Measurements from ENCODE around the gene DACT1.

Gene DACT1

DNA sequence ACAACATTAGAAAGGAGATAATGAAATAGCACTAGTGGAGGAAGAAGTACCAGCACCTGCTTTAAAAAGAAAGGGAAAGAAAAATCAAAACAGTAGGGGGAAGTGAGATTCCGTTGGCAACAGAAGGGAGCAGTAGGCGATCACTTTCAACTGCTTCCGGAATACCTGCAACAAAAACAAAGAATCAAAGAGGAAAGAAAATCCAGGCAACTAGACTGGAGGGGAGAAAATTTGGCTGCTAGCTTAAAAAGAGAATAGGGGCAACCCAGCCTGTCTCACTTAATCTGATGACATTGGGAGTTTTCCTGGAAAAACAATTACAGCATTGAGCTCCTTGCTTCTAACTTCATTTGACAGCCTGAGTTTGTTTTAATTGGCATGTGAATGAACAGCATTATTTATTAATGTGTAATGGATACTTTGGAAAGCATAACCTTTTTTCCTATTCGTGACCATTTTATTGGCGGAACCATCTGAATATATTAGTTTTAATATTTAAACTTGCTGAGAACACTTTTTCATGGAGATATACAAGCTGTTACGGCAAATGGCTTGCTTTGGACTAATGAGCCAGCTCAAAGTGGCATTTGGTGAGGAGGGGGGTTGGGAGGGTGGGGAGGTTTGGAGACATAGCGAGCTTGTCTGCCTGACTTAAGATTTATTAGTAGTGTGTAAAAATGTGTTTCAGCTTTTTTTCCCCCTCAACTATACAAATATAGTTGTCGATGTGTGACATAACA is 2.5 kb upstream of the DACT1 start:
- DNase-seq = peak; percentile 66

DNA sequence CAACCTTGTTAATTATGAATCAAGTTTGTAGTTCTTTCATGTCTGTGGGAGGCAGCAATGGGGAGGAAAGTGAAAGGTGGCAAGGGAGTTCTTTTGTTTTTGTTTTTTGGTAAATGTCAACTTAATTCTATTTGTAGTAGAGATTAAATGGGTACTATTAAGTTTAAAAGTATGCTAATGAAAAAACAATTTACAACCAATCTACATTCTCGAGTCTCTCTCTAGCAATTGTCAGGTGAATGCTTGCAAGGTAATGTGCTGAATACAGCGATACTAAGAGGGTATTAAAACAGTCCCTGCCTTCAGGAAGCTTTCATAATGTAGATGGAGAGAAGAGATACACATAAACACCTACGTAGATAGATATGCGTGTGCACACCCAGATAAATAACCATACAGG is 1.6 kb upstream of the DACT1 start:
- no peak for DNase-seq

DNA sequence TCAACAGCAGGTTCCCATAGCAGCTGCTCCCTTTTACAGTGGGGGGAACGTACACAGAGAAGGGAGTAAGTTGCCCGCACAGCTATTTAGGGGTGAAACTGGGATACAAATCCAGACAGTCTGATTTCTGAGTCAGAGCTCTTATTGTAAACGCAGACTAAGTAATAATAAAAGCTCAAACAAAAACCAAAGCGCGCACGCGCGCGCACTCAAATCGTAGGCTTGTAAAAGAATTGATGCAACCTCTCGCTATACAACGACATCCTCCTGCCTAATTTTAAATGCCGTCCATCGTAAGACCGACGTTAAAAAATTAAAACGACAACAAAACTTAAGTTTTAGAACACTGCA is 747 bp upstream of the DACT1 start:
- DNase-seq = no peak

DNA sequence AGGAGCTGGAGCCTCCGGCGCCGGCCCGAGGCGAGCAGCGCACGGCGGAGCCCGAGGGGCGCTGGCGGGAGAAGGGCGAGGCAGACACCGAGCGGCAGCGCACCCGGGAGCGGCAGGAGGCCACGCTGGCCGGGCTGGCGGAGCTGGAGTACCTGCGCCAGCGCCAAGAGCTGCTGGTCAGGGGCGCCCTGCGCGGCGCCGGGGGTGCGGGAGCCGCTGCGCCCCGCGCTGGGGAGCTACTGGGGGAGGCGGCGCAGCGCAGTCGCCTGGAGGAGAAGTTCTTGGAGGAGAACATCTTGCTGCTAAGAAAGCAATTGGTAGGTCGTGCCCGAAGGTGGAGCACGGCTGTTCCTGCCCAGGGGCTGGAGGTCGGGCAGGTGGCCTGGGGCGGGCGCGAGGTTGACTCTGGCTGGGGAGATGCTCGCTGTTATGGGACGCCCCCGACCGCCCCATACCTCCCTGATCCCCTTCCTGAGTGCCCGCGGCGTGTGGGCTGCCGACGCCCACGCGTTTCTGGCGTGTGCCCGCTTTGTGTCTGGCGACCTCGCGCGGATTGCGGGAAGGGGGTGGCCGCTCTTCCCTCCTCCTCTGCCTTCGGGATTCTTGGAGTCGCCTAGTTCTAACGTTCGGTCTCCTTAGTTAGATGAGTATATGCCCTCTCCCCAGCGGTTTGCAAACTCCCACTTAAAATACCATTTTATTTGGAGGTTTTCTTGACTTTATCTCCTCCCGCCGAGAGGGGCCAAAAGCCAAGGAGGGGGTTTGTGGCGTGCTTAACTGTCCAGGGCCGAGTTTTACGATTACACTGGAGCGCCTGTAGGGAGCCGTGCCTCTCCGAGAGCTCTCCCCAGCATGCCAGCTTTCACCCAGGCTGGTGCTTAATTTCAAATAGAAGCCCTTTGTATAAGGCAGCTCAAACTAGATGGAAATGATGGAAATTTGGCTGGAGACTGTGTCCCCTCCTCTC is 752 bp downstream of the DACT1 start:
- DNase-seq = peak; percentile 73

DNA sequence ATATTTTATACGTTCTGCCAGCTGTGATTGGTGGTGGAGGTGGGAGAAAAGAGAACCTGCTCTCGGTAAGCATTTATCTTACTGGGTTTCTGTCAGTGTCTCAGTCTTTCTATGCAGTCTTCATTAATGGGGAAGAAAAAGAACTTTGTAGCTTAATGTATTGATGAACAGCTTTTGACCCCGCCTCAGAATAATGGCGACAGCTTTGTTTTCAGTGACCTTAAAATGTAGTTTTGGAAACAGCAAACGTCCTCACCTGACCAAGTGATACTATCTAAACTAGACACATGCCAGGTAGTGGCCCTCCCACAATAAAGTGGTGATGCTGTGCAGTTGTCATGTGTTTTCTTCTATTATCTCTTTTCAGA is 1.4 kb downstream of the DACT1 start:
- no peak for DNase-seq

DNA sequence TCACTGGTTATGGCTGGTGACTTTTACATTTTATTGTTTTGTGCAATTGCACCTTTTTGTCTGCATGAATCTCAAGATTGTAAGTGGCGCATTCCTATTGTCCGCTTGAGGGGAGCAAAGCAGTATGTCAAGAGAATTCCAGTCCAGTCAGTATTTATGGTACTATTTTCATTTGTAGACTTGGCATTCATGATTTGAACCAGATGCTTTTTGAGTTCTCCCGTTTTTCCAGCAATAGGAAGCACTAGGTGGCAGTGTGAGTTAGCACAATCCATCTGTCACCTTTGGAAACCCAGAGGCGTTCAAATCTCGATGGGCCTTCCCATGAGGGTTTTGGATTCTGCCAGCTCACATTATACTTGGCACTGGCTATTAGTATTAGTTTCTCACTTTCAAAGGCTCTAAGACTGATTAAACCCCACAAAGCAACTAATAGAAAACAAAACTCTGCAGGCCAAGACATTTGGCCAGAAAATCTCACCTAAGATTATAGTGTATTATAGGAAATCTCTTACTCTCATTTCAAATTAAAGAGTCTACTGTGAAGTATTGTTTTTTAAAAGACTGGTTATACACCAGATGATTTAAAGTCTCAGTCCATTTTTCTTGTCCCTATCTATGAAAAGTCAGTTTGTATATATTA is 2.2 kb downstream of the DACT1 start:
- DNase-seq = peak; percentile 68

DNA sequence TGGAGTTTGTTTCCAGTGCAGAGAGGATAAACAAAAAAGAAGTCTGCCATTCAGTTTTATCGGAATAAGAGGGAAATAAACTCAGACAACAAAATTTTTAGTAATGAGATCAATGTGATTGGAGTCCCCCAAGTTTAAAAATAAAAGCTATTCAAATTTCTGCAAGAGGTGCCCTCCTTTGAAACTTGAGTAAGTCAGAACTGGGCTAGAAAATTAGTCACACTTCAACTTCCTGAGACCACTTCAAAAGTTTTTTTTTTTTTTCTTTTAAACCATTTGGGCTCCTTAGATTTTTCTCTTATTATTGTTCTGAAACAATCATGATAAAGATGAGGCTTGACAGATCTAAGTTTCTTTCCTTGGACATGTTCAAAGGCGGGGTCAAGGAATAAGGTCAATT is 3.2 kb downstream of the DACT1 start:
- no peak for DNase-seq

DNA sequence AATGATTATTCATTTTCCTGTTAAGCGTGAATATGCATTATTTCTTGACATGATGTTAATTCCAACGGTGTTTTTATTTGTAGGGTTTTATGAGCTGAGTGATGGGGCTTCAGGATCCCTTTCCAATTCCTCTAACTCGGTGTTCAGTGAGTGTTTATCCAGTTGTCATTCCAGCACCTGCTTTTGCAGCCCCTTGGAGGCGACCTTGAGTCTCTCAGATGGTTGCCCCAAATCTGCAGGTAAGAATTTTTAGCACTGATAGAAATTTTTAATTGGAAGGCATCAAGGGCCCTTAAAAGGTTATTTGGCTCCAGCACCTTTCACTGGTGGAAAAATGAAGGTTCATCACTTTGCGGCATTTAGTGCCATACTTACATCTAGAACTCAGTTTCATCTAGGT is 3.7 kb downstream of the DACT1 start:
- no peak for DNase-seq

DNA sequence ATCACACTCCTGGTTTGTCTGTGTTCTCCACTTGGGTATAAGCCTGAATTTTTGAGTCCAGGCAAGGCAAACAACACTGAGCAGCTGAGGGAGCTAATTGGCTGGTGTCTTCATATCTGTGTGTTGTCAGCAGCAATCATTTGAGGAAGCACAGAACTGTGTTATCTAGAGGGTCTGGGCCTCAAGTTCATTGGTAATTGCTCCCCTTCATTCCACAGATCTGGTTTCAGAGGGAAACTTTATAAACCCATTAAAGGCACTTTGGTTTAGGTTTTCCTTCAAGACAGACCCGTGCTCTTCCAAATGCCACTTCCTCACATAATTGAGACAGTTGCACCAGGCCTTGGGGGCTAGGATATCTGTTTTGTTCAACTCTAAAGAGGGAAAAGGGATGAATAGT is 5.6 kb downstream of the DACT1 start:
- no peak for DNase-seq

DNA sequence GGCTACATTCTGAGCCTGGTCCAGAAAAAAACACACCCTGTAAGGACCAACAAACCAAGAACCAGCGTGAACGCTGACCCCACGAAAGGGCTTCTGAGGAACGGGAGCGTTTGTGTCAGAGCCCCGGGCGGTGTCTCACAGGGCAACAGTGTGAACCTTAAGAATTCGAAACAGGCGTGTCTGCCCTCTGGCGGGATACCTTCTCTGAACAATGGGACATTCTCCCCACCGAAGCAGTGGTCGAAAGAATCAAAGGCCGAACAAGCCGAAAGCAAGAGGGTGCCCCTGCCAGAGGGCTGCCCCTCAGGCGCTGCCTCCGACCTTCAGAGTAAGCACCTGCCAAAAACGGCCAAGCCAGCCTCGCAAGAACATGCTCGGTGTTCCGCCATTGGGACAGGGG is 7.9 kb downstream of the DACT1 start:
- DNase-seq = no peak

DNA sequence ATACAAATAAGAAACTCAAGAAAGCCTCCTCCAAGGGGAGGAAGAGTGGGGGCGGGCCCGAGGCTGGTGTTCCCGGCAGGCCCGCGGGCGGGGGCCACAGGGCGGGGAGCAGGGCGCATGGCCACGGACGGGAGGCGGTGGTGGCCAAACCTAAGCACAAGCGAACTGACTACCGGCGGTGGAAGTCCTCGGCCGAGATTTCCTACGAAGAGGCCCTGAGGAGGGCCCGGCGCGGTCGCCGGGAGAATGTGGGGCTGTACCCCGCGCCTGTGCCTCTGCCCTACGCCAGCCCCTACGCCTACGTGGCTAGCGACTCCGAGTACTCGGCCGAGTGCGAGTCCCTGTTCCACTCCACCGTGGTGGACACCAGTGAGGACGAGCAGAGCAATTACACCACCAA is 8.7 kb downstream of the DACT1 start:
- DNase-seq = no peak

DNA sequence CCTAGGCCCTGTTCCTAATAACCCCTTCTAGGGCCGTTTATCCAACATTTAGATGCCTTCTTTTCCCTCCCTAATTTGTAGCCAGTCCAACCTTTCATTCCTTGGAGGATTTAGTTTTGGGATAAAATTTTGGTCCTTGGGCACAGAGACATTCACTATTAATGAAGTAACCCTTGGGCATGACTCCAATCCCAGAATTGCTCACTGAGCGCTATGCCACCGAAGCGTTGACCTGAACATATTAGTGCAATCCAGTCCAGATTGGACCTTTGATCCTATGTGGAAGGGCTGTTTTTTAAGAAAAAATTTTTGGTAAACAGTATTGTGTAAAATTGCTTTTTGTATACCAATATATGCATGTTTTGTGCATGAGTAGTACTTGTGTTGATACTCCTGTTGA is 10.0 kb downstream of the DACT1 start:
- DNase-seq = no peak

DNA sequence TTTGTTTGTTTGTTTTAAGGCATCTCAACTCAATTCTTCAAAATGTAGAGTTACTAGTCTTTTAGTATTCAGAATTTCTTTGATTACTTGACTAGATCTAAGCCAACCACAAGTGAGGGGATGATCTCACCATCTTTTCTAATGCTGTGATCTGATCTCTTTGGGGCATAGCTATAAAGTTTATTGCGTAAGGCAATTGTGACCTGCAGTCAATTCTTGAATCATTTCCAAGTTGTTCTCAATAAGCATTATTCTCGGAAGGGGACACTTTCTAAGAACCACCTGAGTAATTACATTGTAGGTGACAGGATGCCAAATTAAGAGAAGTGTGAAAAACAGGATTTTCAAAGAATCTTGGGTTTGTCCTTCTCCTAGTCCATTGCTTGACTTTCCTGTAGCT is 13.1 kb downstream of the DACT1 start:
- no peak for DNase-seq

DNA sequence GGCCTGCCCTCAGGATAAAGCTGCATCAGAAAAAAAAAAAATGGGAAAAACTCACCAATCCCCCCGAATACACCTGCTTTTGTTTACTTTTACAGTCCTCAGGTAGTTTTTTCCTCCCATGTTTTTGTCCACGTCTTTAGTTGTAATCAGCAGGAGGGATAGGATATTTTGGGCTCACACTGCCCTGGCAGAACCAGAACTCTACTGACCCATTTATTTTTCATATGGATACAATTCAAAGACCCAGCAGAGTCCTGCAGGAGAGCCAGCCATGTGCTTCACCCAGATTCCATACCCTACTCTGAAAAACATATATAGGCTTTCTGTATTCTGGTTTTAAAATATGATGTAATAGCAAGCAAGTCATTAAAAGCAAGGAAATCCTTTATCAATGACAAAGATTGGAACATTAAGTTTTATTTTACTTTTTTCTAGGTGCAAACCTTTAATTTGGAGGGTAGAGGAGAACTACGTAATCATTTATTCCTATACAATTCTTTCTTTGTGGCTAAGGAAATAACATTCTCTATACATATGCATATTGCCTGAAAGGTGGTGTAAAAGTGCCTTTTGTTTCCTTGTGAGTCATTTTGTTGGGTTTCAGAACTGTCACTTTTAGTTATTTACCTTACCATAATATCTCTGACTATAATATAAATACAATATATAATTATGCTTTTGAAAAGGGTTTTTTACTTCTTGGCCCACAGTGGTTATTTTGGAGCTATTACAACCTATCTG is 19.1 kb downstream of the DACT1 start:
- no peak for DNase-seq

DNA sequence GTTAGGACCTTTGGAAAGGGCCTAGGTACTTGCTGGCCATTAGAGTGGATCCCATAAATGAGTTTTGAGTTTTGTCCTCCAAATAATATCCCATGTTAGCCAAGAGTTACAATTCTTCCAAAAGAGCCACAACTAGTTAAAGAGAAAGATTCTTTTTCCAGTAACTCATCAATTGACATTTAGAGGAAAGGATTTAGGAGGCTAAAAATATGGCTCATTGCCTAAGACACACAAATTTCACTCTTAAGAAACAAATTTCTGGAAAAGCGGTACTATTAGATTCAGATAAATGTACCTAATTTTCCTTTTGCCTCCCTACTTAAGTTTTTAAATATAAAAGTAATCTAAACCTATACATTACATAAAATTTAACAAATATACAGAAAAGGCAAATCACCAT is 21.3 kb downstream of the DACT1 start:
- DNase-seq = no peak

DNA sequence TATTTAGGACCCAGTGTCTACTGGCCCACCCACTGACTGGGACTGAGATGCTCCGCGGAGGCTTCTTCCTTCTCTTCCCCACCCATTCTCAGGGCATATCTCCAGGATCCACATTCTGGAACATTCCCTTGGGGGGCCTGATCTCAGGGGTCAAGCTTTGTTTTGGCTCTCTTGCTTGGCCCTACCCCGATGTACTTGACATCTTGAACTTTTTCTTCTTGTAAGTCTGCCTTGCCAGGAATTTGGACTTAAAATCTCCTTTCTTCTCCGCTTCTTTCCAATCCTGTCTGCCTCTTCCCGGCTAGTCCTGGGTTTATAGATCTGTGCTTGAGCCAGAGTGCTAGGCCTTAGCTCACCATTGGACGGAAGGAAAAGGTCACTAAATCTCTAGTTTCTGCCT is 22.1 kb downstream of the DACT1 start:
- DNase-seq = no peak

DNA sequence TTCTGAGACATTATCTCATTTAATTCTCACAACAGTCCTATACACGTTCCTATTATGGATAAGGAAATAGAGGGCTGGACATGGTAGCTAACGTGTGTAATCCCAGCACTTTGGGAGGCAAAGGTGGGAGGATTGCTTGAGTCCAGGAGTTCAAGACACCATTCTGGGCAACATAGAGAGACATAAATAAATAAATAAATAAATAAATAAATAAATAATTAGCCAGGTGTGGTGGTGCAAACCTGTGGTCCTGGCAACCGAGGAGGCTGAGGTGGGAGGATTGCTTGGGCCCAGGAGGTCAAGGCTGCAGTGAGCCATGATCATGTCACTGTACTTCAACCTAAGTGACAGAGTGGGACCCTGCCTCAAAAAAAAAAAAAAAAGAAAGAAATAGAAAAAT is 22.6 kb downstream of the DACT1 start:
- no peak for DNase-seq

DNA sequence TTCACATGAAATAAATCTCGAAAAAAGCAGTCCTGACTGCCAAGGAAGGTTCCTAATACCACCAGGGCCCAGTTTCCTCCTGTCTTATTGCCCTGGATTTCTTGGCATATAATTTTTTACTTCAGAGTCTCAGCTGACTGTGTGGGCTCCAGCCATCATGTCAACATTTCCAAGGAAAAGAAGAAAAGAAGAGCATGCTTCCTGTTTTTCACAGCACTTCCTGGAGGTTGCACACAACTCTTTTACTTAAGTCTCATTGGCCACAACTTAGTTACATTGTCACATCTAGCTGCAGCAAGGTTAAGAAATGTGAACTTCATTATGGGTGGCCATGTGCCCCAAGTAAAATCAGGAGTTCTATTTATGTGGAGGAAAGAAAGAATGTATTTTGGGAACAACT is 24.3 kb downstream of the DACT1 start:
- no peak for DNase-seq

DNA sequence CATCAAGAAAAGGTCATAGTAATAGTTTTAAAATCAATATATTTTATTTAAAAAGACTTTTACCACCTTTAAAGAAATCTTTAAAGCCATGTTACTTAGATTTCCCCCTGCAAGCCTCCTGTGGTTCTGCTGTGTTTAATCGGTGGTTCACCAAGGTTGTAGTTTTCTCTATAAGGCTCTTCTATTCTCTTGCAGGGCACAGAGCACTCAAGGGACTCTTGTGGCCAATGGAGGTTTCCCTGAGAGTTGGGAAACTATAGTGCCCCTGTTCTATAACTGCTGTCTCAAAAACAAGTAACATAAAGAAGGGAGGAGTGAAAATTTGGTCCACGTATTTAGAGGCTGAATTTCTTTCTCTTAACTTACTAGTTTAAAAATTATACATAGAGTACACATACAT is 25.0 kb downstream of the DACT1 start:
- DNase-seq = no peak

DNA sequence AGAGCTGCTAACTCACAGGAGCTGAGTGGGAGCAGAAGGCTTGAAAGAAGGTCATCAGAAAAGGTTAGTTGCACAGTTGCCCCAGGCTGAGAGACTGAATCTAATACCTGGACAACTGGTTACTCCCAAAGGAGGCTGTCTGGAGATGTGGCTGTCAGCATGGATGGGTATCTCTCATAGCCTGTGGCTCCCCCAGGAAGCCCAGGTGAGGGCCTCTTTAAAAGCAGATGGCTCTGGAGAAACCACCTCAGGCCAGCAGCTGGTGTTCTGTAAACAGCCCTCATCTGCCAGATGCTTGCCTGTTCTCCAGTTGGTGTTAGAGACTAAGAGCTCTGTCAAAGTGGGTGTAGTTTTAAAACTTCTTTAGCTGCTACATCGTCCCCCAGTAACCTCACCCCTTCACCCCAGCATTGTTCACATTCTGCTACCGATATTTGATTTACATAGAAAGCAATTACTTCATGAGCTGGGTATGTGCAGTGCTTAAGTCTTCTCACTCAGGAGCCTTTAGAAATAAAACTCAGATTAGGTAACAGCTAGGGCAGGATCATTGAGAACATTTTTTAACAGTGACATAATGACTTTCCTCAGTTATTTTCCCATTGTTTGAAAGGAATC is 25.8 kb downstream of the DACT1 start:
- no peak for DNase-seq

DNA sequence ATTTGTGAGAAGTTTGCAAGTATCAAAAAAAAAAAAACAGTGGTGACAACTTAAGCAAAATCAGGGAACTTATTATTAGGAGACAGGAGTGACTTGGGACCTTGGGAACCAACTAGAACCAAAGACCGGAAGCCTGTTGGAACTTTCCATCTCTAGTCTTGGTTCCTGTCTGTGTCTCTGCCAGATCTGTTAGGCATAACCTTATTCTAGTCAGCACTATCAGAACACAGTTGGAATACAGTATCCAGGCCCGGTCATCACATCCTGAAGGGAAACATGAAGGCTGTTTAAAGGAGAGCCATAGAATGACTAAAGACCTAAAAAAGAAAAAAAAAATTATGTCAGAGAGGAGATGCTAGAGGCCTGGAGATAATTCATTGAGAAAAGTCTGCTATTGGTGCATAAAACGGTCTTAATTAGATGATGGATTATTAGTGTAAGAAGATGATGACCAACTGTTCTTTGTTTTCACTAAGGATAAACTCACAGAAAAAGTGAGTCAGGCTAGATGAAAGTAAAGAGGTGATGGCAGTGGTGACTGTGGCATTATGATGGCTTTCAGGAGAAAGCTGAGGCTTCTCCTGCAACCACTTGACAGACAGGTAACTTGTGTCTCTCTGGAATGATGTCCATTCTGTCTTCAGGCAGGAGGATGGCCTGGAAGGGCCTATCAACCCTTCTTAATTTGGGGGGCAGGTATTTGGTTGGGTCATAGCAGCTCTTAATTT is 28.2 kb downstream of the DACT1 start:
- no peak for DNase-seq

DNA sequence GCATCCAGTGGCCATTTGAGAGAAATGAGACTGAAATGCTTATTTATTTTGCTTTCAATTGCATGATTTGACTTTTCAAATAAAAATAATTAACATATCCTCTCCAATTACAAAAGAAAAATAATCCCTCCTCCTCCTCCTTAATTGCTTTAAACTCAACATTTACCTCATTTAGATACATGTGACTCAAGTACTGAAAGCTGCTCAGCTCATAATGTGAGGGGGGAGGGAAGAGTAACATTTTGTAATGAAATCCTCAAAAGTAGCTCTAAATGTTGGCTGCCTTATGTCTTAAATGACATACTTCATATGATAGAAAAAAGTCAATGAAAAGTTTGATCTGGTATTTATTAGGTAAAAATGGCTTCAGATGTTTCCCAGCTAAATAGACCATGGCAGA is 29.0 kb downstream of the DACT1 start:
- DNase-seq = no peak

Measured in retina (tissue), 1 donor.